Esophagus (tissue), 2 donors: ENCODE data around the gene PUM1. TPM values are rescaled to one million over a fixed set of nuclear protein-coding genes. Genes with fewer than 3 reads are reported as not detected.
"Not testable (repeated sequence)": the region's sequence is repeated elsewhere in the genome, so short reads cannot be mapped to it uniquely, and the experiment has no call there.

ENCODE experiments used
- H3K27ac ChIP-seq, 2 donors: one replicate each; pipeline ENCODE4 v1.5.1; 2013; ENCODE audit warnings: low read depth in 2 of 2, mild to moderate bottlenecking in 2 of 2, inconsistent platforms in 1 of 2, low read length in 1 of 2, moderate library complexity in 1 of 2
- H3K27me3 ChIP-seq, 2 donors: one replicate each; pipeline ENCODE4 v1.6.1; 2013; ENCODE audit warnings: low read length in 2 of 2, control low read depth in 1 of 2, mild to moderate bottlenecking in 1 of 2; ENCODE audit not compliant: insufficient read depth in 2 of 2, control insufficient read depth in 1 of 2
- H3K36me3 ChIP-seq, 2 donors: one replicate each; pipeline ENCODE4 v1.6.1; 2013; ENCODE audit warnings: low read length in 1 of 2; ENCODE audit not compliant: control insufficient read depth in 2 of 2, insufficient read depth in 2 of 2
- H3K4me1 ChIP-seq, 2 donors: one replicate each; pipeline ENCODE4 v1.6.1; 2013; ENCODE audit warnings: low read length in 1 of 2; ENCODE audit not compliant: control insufficient read depth in 2 of 2, insufficient read depth in 2 of 2
- H3K4me3 ChIP-seq, 2 donors: one replicate each; pipeline ENCODE4 v1.5.1; 2013; ENCODE audit warnings: low read length in 2 of 2, mild to moderate bottlenecking in 2 of 2, low read depth in 1 of 2, moderate library complexity in 1 of 2
- H3K9me3 ChIP-seq, 2 donors: one replicate each; pipeline ENCODE4 v1.6.1; 2013; ENCODE audit warnings: mild to moderate bottlenecking in 2 of 2, low read depth in 1 of 2, low read length in 1 of 2, moderate library complexity in 1 of 2; ENCODE audit not compliant: control insufficient read depth in 2 of 2, insufficient read depth in 1 of 2
- WGBS, 2 donors: extraction: QIAGEN DNeasy Blood & Tissue Kit; methylation state at CpG; one replicate each; pipeline ENCODE4 v1.1.7; 2013; 5-methylcytosine and 5-hydroxymethylcytosine counted together
- polyA plus RNA-seq, 2 donors: library from polyadenylated mRNA; stranded (reverse); fragments of 200-250 nt; gene quantifications; one replicate each; pipeline ENCODE4 v1.2.3, GENCODE V29; 2013
- donor health status: healthy with polysubstance abuse.
- donor health status: Bipolar disorder and iron deficiency.

PUM1 gene
- polyA plus RNA-seq, 2 donors, result 15.7 to 16.4 TPM

GRCh38 chr1:30957560-30958222 lies 107.8 kb downstream of the PUM1 start:
- Histone ChIP-seq H3K9me3 (no peaks in the 10 kb centered on the region), H3K36me3 (peaks cover 5 to 9% of the 10 kb centered on the region in 2 donors), H3K27me3 (no peaks in the 10 kb centered on the region), H3K27ac (no peak overlapping the region), H3K4me1 (no peaks in the 10 kb centered on the region), H3K4me3 (no peak overlapping the region)
- WGBS, 2 donors, result 78 to 83% methylated on average over 4 of the region's 4 CpGs

GRCh38 chr1:30955448-30956015 lies 110.0 kb downstream of the PUM1 start:
- Histone ChIP-seq H3K27me3 (no peaks in the 10 kb centered on the region), H3K9me3 (no peaks in the 10 kb centered on the region), H3K4me3 (no peak overlapping the region), H3K4me1 (no peaks in the 10 kb centered on the region), H3K36me3 (peaks cover 9 to 12% of the 10 kb centered on the region in 2 donors), H3K27ac (no peak overlapping the region)
- WGBS, 2 donors, result 30 to 41% methylated on average over 1 of the region's 1 CpG

- H3K27me3 ChIP-seq, result no peaks in the 10 kb centered on the region
- H3K4me3 ChIP-seq, result no peak overlapping the region
- WGBS, 2 donors, result 92% methylated on average over 11 of the region's 11 CpGs
- H3K27ac ChIP-seq, result no peak overlapping the region
- peaks cover 9 to 14% of the 10 kb centered on the region in 2 donors for H3K36me3 ChIP-seq
- H3K9me3 ChIP-seq, result no peaks in the 10 kb centered on the region
- H3K4me1 ChIP-seq, result no peaks in the 10 kb centered on the region
Measured at GRCh38 chr1:30953685-30954084, 111.8 kb downstream of the PUM1 start.

- no peaks in the 10 kb centered on the region for H3K9me3 ChIP-seq
- H3K27me3 ChIP-seq, result no peaks in the 10 kb centered on the region
- H3K36me3 ChIP-seq, result peaks cover 13 to 17% of the 10 kb centered on the region in 2 donors
- no peak overlapping the region for H3K27ac ChIP-seq
- no peak overlapping the region for H3K4me3 ChIP-seq
- WGBS, 2 donors, result 83 to 88% methylated on average over 5 of the region's 5 CpGs
- no peaks in the 10 kb centered on the region for H3K4me1 ChIP-seq
Measured at GRCh38 chr1:30952098-30952497, 113.4 kb downstream of the PUM1 start.

GRCh38 chr1:30950700-30951099 lies 114.8 kb downstream of the PUM1 start:
- Histone ChIP-seq H3K27ac (no peak overlapping the region), H3K4me1 (no peaks in the 10 kb centered on the region), H3K4me3 (no peak overlapping the region), H3K36me3 (peaks cover 14 to 17% of the 10 kb centered on the region in 2 donors), H3K9me3 (no peaks in the 10 kb centered on the region), H3K27me3 (no peaks in the 10 kb centered on the region)
- 93 to 95% methylated on average over 5 of the region's 5 CpGs for WGBS, 2 donors

- WGBS, 2 donors, result 84 to 87% methylated on average over 5 of the region's 5 CpGs
- Histone ChIP-seq H3K27ac (no peak overlapping the region), H3K36me3 (peaks cover 14 to 21% of the 10 kb centered on the region in 2 donors), H3K4me3 (no peak overlapping the region), H3K9me3 (no peaks in the 10 kb centered on the region), H3K4me1 (no peaks in the 10 kb centered on the region), H3K27me3 (no peaks in the 10 kb centered on the region)
Measured at GRCh38 chr1:30950053-30950452, 115.5 kb downstream of the PUM1 start.

GRCh38 chr1:30949487-30949838 lies 116.1 kb downstream of the PUM1 start:
- H3K4me1 ChIP-seq, H3K27me3 ChIP-seq, H3K4me3 ChIP-seq, H3K9me3 ChIP-seq, H3K27ac ChIP-seq: not testable (repeated sequence)
- H3K36me3 ChIP-seq, result peaks cover 14 to 25% of the 10 kb centered on the region in 2 donors
- WGBS, 2 donors, result no CpG with 5 or more reads among the region's 1 CpG

GRCh38 chr1:30948813-30949486 lies 116.6 kb downstream of the PUM1 start:
- 83 to 88% methylated on average over 1 of the region's 5 CpGs for WGBS, 2 donors
- H3K9me3 ChIP-seq, H3K27ac ChIP-seq, H3K4me3 ChIP-seq, H3K4me1 ChIP-seq, H3K27me3 ChIP-seq: not testable (repeated sequence)
- H3K36me3 ChIP-seq, result peaks cover 14 to 24% of the 10 kb centered on the region in 2 donors

GRCh38 chr1:30948278-30948677 lies 117.2 kb downstream of the PUM1 start:
- 89 to 91% methylated on average over 3 of the region's 3 CpGs for WGBS, 2 donors
- H3K27me3 ChIP-seq, result no peaks in the 10 kb centered on the region
- H3K4me3 ChIP-seq, result no peak overlapping the region
- no peaks in the 10 kb centered on the region for H3K9me3 ChIP-seq
- no peaks in the 10 kb centered on the region for H3K4me1 ChIP-seq
- H3K27ac ChIP-seq, result no peak overlapping the region
- peaks cover 10 to 20% of the 10 kb centered on the region in 2 donors for H3K36me3 ChIP-seq

- Histone ChIP-seq H3K36me3 (peaks cover 7 to 19% of the 10 kb centered on the region in 2 donors), H3K9me3 (no peaks in the 10 kb centered on the region), H3K27me3 (no peaks in the 10 kb centered on the region), H3K4me1 (no peaks in the 10 kb centered on the region), H3K4me3 (no peak overlapping the region), H3K27ac (no peak overlapping the region)
Measured at GRCh38 chr1:30947212-30947611, 118.3 kb downstream of the PUM1 start.
